SK-N-SH (cell line): ENCODE data around the gene SEC16A. TPM values are rescaled to one million over a fixed set of nuclear protein-coding genes. Genes with fewer than 3 reads are reported as not detected.

ENCODE experiments used
- CTCF ChIA-PET: fragments of 300-600, 350-600 bp; formaldehyde crosslinking; extraction: SDS; loops from one replicate; lab custom pipeline; 2021; lab: Yijun Ruan, JAX
- POLR2A ChIA-PET: fragments of 350-600 bp; sonication (Branson Sonifier 250); formaldehyde crosslinking; extraction: SDS; loops from one replicate; lab custom pipeline; 2020; ENCODE audit warnings: antibody characterized with exemption, inconsistent platforms; lab: Yijun Ruan, JAX
- DNase-seq: peaks from one replicate; pipeline ENCODE4 v3.0.0; 2012
- H2AFZ ChIP-seq: fragments of 200-600 bp; sonication (generic); 2 replicates; pipeline ENCODE4 v1.8.1; 2016; ENCODE audit warnings: antibody characterized with exemption, mild to moderate bottlenecking, low read depth
- H3F3A ChIP-seq: fragments of 200-600 bp; sonication (generic); replicated peaks from 2 replicates; pipeline ENCODE3; 2016; ENCODE audit warnings: antibody characterized with exemption, mild to moderate bottlenecking; ENCODE audit not compliant: insufficient read depth
- H3K27ac ChIP-seq, 2 experiments: fragments of 200-500 bp in 1 of 2; fragments of 200-600 bp in 1 of 2; sonication (Bioruptor generic) in 1 of 2; sonication (generic), shearing (Covaris generic) in 1 of 2; 2 replicates each; pipeline versions ENCODE4 v1.5.1 to v1.6.1; 2014 to 2016; ENCODE audit warnings: low read depth in 2 of 2, inconsistent platforms in 1 of 2, low read length in 1 of 2, mild to moderate bottlenecking in 1 of 2, mixed read lengths in 1 of 2
- H3K27me3 ChIP-seq: fragments of 200-600 bp; sonication (generic), shearing (Covaris generic); 2 replicates; pipeline ENCODE4 v1.6.1; 2016; ENCODE audit warnings: mixed run types; ENCODE audit not compliant: insufficient read depth
- H3K36me3 ChIP-seq, 2 experiments: fragments of 200-500 bp in 1 of 2; fragments of 200-600 bp in 1 of 2; sonication (Bioruptor generic) in 1 of 2; sonication (generic) in 1 of 2; replicated peaks in 1 of 2; 2 replicates each; pipeline versions ENCODE3 to v1.5.1; 2014 to 2016; ENCODE audit warnings: low read length in 1 of 2, mild to moderate bottlenecking in 1 of 2; ENCODE audit not compliant: insufficient read depth in 2 of 2, control insufficient read depth in 1 of 2
- H3K4me1 ChIP-seq, 2 experiments: fragments of 200-500 bp in 1 of 2; fragments of 200-600 bp in 1 of 2; sonication (Bioruptor generic) in 1 of 2; sonication (generic), shearing (Covaris generic) in 1 of 2; 2 replicates each; pipeline versions ENCODE4 v1.5.1 to v1.6.1; 2014 to 2016; ENCODE audit warnings: low read depth in 1 of 2, low read length in 1 of 2, mixed run types in 1 of 2; ENCODE audit not compliant: insufficient read depth in 2 of 2, control insufficient read depth in 1 of 2
- H3K4me2 ChIP-seq: fragments of 200-600 bp; sonication (generic), shearing (Covaris generic); 2 replicates; pipeline ENCODE4 v1.6.1; 2017; ENCODE audit warnings: mixed run types
- H3K4me3 ChIP-seq, 2 experiments: fragments of 200-500 bp in 1 of 2; fragments of 200-600 bp in 1 of 2; sonication (Bioruptor generic) in 1 of 2; sonication (generic), shearing (Covaris generic) in 1 of 2; 2 replicates each; pipeline versions ENCODE4 v1.5.1 to v1.8.1; 2014 to 2016; ENCODE audit warnings: low read depth in 2 of 2, inconsistent platforms in 1 of 2, low read length in 1 of 2, mild to moderate bottlenecking in 1 of 2, mixed read lengths in 1 of 2, moderate library complexity in 1 of 2
- H3K79me2 ChIP-seq: fragments of 200-600 bp; sonication (generic); 2 replicates; pipeline ENCODE4 v1.8.1; 2017; ENCODE audit warnings: mild to moderate bottlenecking; ENCODE audit not compliant: insufficient read depth
- H3K9ac ChIP-seq: fragments of 200-600 bp; sonication (generic); 2 replicates; pipeline ENCODE4 v1.6.1; 2017; ENCODE audit warnings: mixed run types
- H3K9me2 ChIP-seq: fragments of 200-600 bp; sonication (generic); 2 replicates; pipeline ENCODE4 v1.6.1; 2017; ENCODE audit warnings: mixed run types
- H3K9me3 ChIP-seq: fragments of 200-600 bp; sonication (generic); 2 replicates; pipeline ENCODE4 v1.6.1; 2017; ENCODE audit warnings: mixed run types, mild to moderate bottlenecking, moderate library complexity
- H4K20me1 ChIP-seq: fragments of 200-600 bp; sonication (generic); 2 replicates; pipeline ENCODE4 v1.6.1; 2017; ENCODE audit warnings: mild to moderate bottlenecking, mixed run types; ENCODE audit not compliant: insufficient read depth
- EZH2phosphoT487 ChIP-seq: fragments of 200-600 bp; sonication (generic); IDR thresholded peaks from 2 replicates; pipeline ENCODE4 v1.6.1; 2017; ENCODE audit warnings: low read depth, mixed run types, mild to moderate bottlenecking, antibody characterized with exemption, moderate library complexity, borderline replicate concordance
- FOSL2 ChIP-seq: IDR thresholded peaks from 2 replicates; pipeline ENCODE4 v1.4.0; 2012; ENCODE audit warnings: low read depth, mild to moderate bottlenecking, moderate library complexity, borderline replicate concordance
- FOXM1 ChIP-seq: IDR thresholded peaks from 2 replicates; pipeline ENCODE4 v1.4.0; 2012; ENCODE audit warnings: low read depth, mild to moderate bottlenecking
- GABPA ChIP-seq: IDR thresholded peaks from 2 replicates; pipeline ENCODE4 v1.4.0; 2012; ENCODE audit warnings: low read depth, mild to moderate bottlenecking
- IRF3 ChIP-seq: fragments of 150-350 bp; IDR thresholded peaks from 2 replicates; pipeline ENCODE4 v1.6.1; 2016; ENCODE audit warnings: mild to moderate bottlenecking, low read depth, low read length
- JUND ChIP-seq: IDR thresholded peaks from 2 replicates; pipeline ENCODE4 v1.4.0; 2012
- MAX ChIP-seq: IDR thresholded peaks from 2 replicates; pipeline ENCODE4 v1.4.0; 2012; ENCODE audit warnings: low read depth
- NFIC ChIP-seq: IDR thresholded peaks from 2 replicates; pipeline ENCODE4 v1.4.0; 2012; ENCODE audit warnings: borderline replicate concordance
- NRF1 ChIP-seq: IDR thresholded peaks from 2 replicates; pipeline ENCODE4 v1.6.1; 2012; ENCODE audit warnings: low read depth, mild to moderate bottlenecking, low read length
- RAD21 ChIP-seq: IDR thresholded peaks from 2 replicates; pipeline ENCODE4 v1.6.1; 2012; ENCODE audit warnings: mild to moderate bottlenecking, low read length
- RCOR1 ChIP-seq: fragments of 150-350 bp; IDR thresholded peaks from 2 replicates; pipeline ENCODE4 v1.6.1; 2017; ENCODE audit warnings: antibody characterized with exemption, low read length
- RXRA ChIP-seq: IDR thresholded peaks from 2 replicates; pipeline ENCODE4 v1.4.0; 2012; ENCODE audit warnings: low read depth, mild to moderate bottlenecking, borderline replicate concordance
- SMC3 ChIP-seq: IDR thresholded peaks from 2 replicates; pipeline ENCODE4 v1.6.1; 2012; ENCODE audit warnings: low read depth, low read length, improper control_type of control experiment
- USF1 ChIP-seq: IDR thresholded peaks from 2 replicates; pipeline ENCODE4 v1.4.0; 2012; ENCODE audit warnings: low read depth, borderline replicate concordance
- USF2 ChIP-seq: fragments of 150-350 bp; IDR thresholded peaks from 2 replicates; pipeline ENCODE4 v1.6.1; 2017; ENCODE audit warnings: antibody characterized with exemption, low read length, low read depth, borderline replicate concordance
- YY1 ChIP-seq: IDR thresholded peaks from 2 replicates; pipeline ENCODE4 v1.4.0; 2012; ENCODE audit warnings: low read depth, mild to moderate bottlenecking
- WGBS: methylation state at CpG from one replicate; pipeline ENCODE4 v1.1.6; 2017; ENCODE audit warnings: low lambda C conversion rate; 5-methylcytosine and 5-hydroxymethylcytosine counted together
- polyA plus RNA-seq, 3 experiments: library from polyadenylated mRNA; depleted of rRNA; stranded (reverse); fragments of >200 nt; gene quantifications; 2 replicates each; pipeline ENCODE4 v1.2.3, GENCODE V29; 2012

Gene SEC16A
- polyA plus RNA-seq, 1 of the 3 experiments (the other 2 are of a cell fraction): 25.9 TPM

GRCh38 chr9:136402067-136402466 is 80.8 kb downstream of the SEC16A start:
- H3K4me3 ChIP-seq: no peak overlapping the region
- POLR2A ChIA-PET: interaction anchor here (1.1 to 1.4 kb wide), 2 partner anchors 20 to 56 kb away, joined by 3 to 4 read pairs; no protein-coding TSS in a partner anchor
- 70% methylated on average over 3 of the region's 13 CpGs for WGBS
- no peaks in the 10 kb centered on the region for H3K9me2 ChIP-seq
- H3K9ac ChIP-seq: no peak overlapping the region
- CTCF ChIA-PET: interaction anchor here (1.8 to 6.8 kb wide), 6 partner anchors 7 to 89 kb away, joined by 7 to 42 read pairs (median 24); partner anchors contain the start of genes CARD9, DNLZ, ENTR1 and PMPCA
- H3K79me2 ChIP-seq: peaks cover 24% of the 10 kb centered on the region
- no peaks in the 10 kb centered on the region for H3K9me3 ChIP-seq
- no peak for DNase-seq
- H3K27ac ChIP-seq: no peak overlapping the region
- H3K36me3 ChIP-seq: peaks cover 18 to 65% of the 10 kb centered on the region in 2 experiments
- peaks cover 19% of the 10 kb centered on the region for H3F3A ChIP-seq
- peaks cover 3 to 19% of the 10 kb centered on the region in 2 experiments; a peak in 2 of 4 replicates for H3K4me1 ChIP-seq
- H4K20me1 ChIP-seq: peaks cover 5% of the 10 kb centered on the region; the same call in 1 of the 2 replicates
- H2AFZ ChIP-seq: no peak overlapping the region
- no peaks in the 10 kb centered on the region for H3K27me3 ChIP-seq
- H3K4me2 ChIP-seq: no peak overlapping the region
- TF ChIP-seq JUND (no peak), RXRA (no peak), NRF1 (no peak), USF1 (no peak), YY1 (no peak), USF2 (no peak), MAX (no peak), RCOR1 (no peak), EZH2phosphoT487 (no peak), RAD21 (no peak), NFIC (no peak), SMC3 (no peak), IRF3 (no peak), FOSL2 (no peak), FOXM1 (no peak), GABPA (no peak)
- TF ChIP-seq, all 33 proteins: peak for 0
